NCI-H1092 treated with DMSO at 0.1 percent for 48 hours (cell line): ENCODE results near the gene GNG12.

Experiments
- DNase-seq: peaks from one replicate; lab custom pipeline; 2025; lab: John Stamatoyannopoulos, UW

GNG12 gene

GRCh38 chr1:67814121-67814772 lies 19.0 kb downstream of the GNG12 start:
- DNase-seq: no peak

DNA sequence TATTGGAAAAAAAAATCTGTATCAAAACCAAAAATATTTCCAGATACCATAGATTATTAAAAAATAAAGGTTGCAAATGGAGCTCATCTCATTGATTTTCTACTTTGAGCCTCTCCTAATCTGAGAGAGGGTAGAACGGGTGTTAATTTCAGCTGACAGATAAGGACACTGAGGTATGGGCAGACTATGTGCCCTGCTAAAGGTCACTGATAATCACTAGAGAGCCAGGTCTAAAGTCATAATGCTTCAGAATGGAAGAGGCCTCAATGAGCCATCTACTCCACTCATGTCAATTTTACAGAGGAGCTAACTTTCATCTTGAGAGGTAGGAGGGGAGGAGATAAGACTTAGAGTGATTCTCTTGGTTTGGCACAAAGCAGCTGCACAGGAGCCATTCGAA lies 21.0 kb downstream of the GNG12 start:
- DNase-seq: no peak

DNA sequence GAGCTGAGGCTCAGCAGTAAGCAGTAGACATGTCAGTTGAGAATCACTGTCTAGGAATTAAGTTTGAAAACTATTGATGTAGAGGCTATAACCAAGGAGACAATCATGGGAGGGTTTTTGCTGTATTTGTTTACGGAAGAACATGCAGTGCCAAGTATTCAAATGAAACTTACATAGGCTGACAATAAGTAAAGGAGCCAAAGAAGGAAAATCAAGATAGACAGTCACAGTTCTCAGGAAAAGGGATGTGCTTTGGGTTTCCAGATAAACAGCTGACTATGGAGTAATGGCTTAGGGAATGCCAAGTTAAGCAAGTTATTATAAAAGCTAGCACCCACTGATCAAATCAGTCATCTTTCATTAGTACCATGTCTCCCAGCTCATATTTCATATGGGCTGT lies 21.5 kb downstream of the GNG12 start:
- DNase-seq: no peak

DNA sequence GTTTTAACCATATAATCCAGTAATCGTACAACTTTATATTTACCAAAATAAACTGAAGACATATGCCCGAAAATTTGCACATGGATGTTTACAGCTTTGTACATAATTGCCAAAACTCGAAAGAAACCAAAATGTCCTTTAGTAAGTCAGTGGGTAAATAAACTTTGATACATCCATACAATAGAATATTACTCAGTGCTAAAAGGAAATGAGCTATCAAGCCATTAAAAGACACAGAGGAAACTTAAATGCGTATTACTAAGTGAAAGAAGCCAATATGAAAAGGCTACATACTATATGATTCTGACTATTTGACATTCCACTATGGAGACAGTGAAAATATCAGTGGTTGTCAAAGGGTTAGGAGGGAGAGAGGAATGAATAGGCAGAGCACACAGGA lies 23.4 kb downstream of the GNG12 start:
- DNase-seq: no peak

DNA sequence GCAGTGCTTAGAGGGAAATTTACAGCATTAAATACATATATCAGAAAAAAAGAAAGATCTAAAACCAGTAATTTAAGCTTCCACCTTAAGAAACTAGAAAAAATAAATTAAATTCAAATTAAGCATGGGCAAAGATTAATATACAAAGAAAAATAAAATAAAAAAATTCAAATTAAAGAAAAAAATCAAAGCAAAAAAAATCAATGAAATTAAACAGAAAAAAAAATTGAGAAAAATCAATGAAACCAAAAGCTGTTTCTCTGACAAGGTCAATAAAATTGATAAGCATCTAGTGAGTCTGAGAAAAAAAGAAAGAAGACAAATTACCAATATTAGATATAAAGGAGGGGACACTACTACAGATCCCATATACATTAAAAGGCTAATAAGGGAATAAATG lies 26.0 kb downstream of the GNG12 start:
- DNase-seq: no peak

DNA sequence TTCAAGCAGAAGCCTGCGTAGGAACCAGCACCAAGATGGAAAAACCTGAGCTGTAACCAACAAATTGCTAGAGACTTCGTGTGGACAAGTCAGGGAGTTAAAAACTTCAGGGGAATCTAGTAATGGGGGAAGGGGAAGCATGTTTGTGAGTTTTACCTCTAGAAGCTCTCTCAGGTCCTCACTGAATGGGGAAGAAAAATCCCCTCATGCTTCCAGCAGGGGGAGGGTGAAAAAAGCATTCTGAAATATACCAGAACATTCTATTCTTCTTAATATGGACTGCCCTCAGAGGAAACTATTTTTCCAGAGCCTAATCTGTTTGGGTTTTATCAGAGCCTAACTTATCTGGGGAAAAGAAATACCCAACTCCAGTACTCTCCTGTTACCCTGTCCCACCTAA lies 28.6 kb downstream of the GNG12 start:
- no peak for DNase-seq

DNA sequence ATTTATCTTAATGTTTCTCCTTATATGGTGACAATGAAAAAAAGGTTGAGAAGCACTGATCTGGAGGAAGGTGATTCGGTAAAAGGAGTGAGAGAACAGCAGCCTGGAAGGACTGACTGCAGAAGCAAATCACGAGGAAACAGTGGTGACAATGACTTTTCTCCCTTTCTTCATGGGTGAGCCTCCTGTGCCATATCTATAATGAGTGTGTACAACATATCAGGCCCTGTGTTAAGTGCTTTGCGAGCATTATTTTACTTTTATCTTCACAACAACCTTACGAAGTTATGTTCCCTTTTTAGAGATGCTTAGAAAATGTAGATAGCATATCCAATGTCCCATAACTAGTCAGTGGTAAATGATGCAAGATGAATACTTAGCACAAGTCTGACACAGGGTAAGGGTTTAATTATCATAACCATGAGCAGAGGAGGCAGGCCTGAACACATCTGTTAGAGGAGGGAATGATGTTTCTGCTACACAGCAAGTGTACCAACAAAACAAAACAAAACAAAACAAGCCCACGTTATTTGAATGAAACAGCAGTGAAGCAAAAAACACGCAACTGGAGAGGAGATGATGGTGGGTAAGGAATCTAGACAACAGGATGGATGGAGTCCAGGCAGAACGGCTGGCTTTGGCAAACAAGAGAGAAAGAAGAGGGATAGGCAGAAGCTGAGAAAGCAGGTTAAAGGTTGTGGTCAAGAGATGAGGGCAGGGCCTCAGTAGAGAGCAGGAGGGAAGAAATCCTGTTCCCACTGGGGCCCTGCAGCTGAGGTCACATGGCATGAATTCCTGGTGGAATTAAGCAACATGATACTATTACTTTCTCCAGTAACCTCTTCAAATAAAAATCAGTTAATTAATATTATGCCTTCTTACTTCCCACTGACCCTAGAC lies 29.6 kb downstream of the GNG12 start:
- DNase-seq: no peak

DNA sequence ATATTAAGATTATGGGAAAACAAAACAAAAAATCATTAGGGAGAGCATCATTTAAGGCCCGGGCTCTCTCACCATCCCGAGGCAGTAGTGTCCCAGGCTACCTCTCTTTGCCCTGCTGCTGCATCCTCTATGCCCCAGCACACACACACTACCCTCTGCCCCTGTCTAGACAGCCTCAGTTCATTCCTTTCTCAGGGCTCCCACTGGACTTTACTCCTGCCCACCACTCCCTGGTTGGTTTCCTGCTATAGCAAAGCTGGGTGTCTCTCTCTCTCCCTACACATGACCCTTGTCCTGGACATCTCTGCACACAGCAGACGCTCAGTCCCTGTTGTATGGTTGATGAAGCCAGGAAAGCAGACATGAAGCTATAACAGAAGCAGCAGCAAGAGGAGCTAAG lies 30.7 kb downstream of the GNG12 start:
- no peak for DNase-seq

DNA sequence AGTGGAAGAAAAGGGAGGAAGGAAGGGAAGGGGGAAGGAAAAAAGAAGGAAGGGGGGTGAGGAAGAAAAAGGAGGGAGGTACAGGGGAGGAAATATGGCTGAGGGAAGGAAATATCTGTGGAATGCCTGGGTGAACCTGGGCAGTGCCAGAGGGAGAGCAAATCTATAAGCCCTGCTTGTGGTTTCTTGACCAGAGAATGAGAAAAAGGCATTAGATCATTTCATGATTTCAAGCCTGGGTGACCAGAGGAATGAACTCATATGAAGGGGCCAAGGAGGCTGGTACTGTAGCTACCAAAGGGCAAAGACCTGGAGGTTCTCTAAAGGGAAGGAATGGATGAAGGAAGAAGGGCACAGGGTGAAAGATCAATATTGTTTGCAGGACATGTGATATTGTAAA lies 31.4 kb downstream of the GNG12 start:
- no peak for DNase-seq

GRCh38 chr1:67795179-67795912 lies 37.9 kb downstream of the GNG12 start:
- DNase-seq: no peak

DNA sequence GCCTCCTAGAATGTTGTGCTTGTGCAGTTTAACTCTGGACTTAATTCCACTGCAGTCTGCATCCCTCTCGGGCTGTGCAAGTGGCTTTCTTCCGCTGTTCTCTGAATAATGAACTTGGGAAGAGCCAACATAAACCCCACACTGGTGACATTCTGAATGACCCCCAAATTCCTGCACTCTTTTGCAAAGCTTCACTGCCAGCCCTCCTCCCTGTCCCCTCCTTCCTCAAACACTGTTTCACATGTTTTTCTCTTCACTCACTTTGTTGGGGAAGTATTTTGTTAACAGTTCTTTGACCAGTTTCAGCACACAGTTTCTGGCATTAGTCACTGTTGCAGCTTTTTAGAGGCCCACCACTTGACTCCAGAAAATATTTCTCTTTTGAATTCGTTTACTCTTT lies 39.7 kb downstream of the GNG12 start:
- DNase-seq: no peak

DNA sequence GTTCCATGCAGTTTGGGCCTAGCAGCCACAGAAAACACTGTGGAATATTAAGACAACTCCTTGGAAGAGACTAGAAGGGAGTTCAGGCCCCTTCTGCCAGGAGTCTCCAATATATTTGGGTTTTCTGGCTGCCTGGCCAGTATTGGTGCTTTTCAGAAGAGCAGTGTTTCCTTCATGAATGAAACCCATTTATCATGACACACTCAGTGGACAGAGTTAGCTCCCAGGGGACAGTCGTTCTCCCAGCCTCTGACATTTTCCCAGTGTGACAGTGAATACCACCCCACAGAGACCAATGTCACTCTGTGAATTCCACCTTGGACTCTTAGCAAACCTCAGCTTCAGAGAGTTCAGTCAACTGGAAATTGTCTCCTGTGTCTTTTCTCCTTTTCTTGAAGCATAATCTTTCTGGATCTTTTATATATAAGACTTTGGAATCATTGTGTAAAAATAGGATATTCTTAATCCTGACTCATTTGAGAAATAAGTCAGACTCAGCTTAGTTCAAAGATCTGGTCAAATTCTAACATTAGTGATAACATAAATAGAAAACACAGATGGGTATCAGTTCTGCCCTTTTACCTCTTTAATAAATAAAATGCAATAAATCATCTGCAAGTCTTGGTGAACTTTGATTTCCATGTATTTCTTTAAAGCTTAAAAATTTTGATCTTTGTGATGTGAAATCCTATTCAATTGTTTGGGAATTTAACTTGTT lies 40.4 kb downstream of the GNG12 start:
- no peak for DNase-seq

DNA sequence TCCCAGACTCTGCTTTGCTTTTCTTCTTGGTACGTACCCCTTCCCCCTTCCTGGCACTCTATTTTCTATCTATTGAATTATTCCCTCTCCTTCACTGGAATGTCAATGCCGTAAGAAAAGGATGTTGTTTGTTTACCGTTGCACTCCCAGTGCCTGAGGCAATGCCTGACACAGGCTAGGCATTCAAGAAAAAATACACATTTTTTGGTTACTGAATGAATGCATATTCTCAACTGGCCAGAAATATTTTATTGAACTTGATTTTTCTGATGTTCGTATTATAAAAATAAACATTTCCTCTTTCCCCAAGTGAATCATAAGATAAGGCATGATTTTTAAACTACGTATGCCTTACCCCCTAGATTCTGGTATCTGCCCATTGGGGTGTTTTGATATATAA lies 41.2 kb downstream of the GNG12 start:
- DNase-seq: no peak

GRCh38 chr1:67791686-67792085 lies 41.6 kb downstream of the GNG12 start:
- DNase-seq: no peak

DNA sequence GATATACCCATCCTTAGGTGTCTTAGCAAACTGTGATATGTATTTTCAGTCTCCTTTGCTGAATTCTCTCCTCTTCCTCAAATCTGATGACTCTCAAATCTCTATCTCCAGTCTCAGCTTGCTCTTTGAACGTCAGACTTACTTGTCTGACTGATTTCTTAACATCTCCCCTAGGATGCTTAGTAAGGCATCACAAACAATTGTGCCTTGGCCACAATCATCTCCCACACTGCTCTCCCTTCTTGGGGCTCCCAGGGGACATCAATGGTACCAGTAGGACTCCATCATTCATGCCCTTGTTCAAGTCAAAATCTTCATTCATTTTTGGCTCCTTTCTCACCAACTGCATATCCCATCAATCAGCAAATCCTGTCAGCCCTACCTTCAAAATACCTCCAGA lies 42.0 kb downstream of the GNG12 start:
- DNase-seq: no peak

DNA sequence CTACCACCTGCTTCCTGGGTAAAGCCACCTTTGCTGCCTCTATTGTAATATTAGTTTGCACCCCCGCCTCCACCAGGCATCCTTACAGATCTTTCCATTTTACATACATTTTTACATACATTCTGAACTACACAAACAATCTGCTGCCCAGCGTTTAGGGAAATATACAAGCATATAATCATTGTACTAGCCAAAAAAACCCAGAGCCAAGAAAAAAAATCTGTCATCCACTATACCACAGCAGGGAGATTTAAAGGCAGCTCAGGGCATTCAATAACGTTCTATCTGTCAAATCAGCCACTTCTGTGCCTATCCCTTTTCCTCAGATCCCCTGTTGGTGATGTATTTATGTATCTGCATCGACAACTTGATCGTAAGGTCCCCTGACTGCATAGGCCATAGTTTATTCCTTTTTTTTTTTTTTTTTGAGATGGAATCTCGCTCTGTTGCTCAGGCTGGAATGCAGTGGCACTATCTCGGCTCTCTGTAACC lies 43.0 kb downstream of the GNG12 start:
- no peak for DNase-seq

GRCh38 chr1:67789551-67789950 lies 43.7 kb downstream of the GNG12 start:
- no peak for DNase-seq

DNA sequence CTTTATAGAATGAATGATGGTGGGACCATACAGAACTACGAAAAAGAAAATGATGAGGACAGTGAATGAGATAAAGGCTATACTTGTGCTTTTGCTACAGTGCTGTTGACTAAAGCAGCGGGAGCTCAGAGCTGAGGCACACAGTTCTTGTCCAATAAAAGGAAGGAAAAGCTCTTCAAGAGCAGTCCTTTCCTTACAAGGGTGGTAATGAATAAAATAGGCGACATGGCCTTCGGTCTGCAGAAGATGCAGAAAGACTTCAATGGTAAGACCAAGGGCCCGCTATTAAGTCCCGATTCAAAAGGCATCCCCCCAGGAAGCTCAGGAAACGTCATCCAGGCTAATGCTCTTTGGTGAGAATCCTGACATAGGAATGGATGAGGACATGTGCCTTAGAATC lies 44.4 kb downstream of the GNG12 start:
- no peak for DNase-seq

DNA sequence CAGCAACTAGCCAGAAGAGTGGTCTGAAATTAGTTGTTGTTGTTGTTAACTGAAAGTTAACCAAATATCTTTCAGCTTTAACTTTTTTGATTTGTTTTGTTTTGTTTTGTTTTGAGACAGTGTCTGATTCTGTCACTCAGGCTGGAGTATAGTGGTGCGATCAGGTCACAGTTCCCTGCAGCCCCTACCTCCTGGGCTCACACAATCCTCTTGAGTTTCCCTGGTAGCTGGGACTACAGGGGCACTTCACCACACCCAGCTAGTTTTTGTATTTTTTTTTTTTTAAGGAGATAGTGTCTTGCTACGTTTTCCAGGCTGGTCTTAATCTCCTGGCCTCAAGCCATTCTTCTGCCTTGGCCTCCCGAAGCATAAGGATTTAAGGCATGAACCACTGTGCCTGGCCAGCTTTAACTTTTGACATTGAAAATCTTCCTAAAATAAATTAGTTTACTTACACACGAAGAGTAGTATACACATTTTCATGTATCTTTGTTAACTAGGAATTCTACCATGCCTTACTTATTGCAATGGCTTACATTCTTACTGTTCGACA lies 45.0 kb downstream of the GNG12 start:
- no peak for DNase-seq

- no peak for DNase-seq
Measured at GRCh38 chr1:67787746-67788145, 45.5 kb downstream of the GNG12 start.

DNA sequence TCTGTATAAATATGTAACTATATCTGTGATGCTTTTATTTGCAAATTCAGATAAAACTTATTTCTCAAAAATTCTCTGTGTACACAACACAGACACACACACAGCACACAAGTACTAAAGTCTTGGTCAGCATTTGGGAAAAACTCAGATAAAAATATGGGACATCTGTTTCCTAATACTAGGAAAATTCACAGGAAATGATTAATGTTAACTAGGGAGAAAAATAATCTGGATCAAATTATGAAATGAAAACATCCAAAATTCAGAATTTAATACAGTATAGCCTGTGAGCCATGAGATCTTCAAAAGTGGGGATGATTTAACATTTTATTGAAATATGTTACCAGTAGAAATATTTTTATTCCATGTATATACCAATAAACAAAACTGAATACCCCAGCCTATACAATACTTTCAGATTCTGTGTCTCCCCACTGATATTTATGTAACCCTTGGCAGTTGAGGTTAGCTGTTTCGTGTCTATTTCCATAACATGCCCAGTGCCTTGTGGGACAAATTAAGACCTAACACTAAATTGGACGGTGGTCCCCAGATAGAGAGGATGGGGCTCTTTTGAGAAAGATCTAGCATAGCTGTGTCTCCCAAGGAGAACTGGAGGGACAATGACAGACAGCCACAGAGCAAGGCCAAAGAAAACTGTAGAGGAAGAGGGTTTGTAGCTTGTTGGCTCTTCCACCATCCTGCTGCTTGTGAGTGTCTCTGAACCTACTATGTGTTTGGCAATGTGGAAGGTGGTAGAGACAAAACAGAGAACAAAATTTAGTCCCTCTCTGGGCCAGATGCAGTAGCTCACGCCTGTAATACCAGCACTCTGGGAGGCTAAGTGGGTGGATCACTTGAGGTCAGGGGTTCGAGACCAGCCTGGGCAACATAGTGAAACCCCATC lies 47.2 kb downstream of the GNG12 start:
- no peak for DNase-seq
